HepG2 (cell line): ENCODE results near the gene PRPSAP1. TPM values are rescaled to one million over a fixed set of nuclear protein-coding genes. Genes with fewer than 3 reads are reported as not detected.

Experiments used
- GMEB2 ChIP-seq: IDR thresholded peaks from 2 replicates; pipeline ENCODE4 v1.6.1; 2016; ENCODE audit warnings: missing biosample characterization, missing genetic modification reagents, low read depth
- HMGXB4 ChIP-seq, 2 experiments: sonication (generic) in 1 of 2; formaldehyde crosslinking in 1 of 2; IDR thresholded peaks; 2 replicates each; pipeline versions ENCODE4 v1.4.0 to v1.6.1; 2018 to 2020; ENCODE audit warnings: missing genetic modification reagents in 2 of 2, borderline replicate concordance in 1 of 2, low read depth in 1 of 2, mild to moderate bottlenecking in 1 of 2, missing biosample characterization in 1 of 2
- MAF1 ChIP-seq: sonication (generic); formaldehyde crosslinking; IDR thresholded peaks from 2 replicates; pipeline ENCODE4 v1.5.0; 2020; ENCODE audit warnings: missing genetic modification reagents, borderline replicate concordance
- MXD4 ChIP-seq: IDR thresholded peaks from 2 replicates; pipeline ENCODE4 v1.6.1; 2016; ENCODE audit warnings: mild to moderate bottlenecking, missing biosample characterization, missing genetic modification reagents
- PHF21A ChIP-seq: sonication (generic); formaldehyde crosslinking; IDR thresholded peaks from 2 replicates; pipeline ENCODE4 v1.5.0; 2020; ENCODE audit warnings: mild to moderate bottlenecking, missing genetic modification reagents
- SNAPC2 ChIP-seq: sonication (generic); formaldehyde crosslinking; IDR thresholded peaks from 2 replicates; pipeline ENCODE4 v1.8.1; 2022; ENCODE audit warnings: mild to moderate bottlenecking, missing genetic modification reagents
- THAP7 ChIP-seq: sonication (generic); formaldehyde crosslinking; IDR thresholded peaks from 2 replicates; pipeline ENCODE4 v1.8.1; 2023; ENCODE audit warnings: mild to moderate bottlenecking, missing genetic modification reagents
- ZBTB38 ChIP-seq: sonication (generic); formaldehyde crosslinking; IDR thresholded peaks from 2 replicates; pipeline ENCODE4 v1.5.1; 2020; ENCODE audit warnings: mild to moderate bottlenecking, missing genetic modification reagents
- ZC3H4 ChIP-seq: sonication (generic); formaldehyde crosslinking; IDR thresholded peaks from 2 replicates; pipeline ENCODE4 v1.4.0; 2020; ENCODE audit warnings: missing genetic modification reagents, borderline replicate concordance
- ZNF34 ChIP-seq: sonication (generic); formaldehyde crosslinking; IDR thresholded peaks from 2 replicates; pipeline ENCODE4 v1.4.0; 2020; ENCODE audit warnings: mild to moderate bottlenecking, missing genetic modification reagents, borderline replicate concordance
- ZNF629 ChIP-seq: sonication (generic); formaldehyde crosslinking; conservative IDR thresholded peaks from 2 replicates; pipeline ENCODE4 v1.5.0; 2020; ENCODE audit warnings: missing genetic modification reagents
- ZNF724P ChIP-seq: sonication (generic); formaldehyde crosslinking; IDR thresholded peaks from 2 replicates; pipeline ENCODE4 v1.8.0; 2022; ENCODE audit warnings: missing genetic modification reagents, borderline replicate concordance
- ZNF746 ChIP-seq: sonication (generic); formaldehyde crosslinking; IDR thresholded peaks from 2 replicates; pipeline ENCODE4 v1.8.0; 2022; ENCODE audit warnings: mild to moderate bottlenecking, missing genetic modification reagents
- ZNF772 ChIP-seq: sonication (generic); formaldehyde crosslinking; IDR thresholded peaks from 2 replicates; pipeline ENCODE4 v1.5.0; 2020; ENCODE audit warnings: mild to moderate bottlenecking, missing genetic modification reagents
- polyA plus RNA-seq, 8 experiments: library from polyadenylated mRNA; depleted of rRNA in 3 of 8; stranded (reverse) in 7 of 8; unstranded in 1 of 8; fragments of >200 nt; fragmentation: Illumina TruSeq in 4 of 8; extraction: Trizol in 4 of 8; gene quantifications; 2 replicates each; pipeline versions ENCODE4 v1.2.1 to v1.2.3, GENCODE V29; 2011 to 2016; ENCODE audit warnings: low read depth in 4 of 8, missing spikeins in 1 of 8, mixed read lengths in 1 of 8; ENCODE audit not compliant: insufficient read depth in 1 of 8
- total RNA-seq, 5 experiments: library from RNA; depleted of rRNA; stranded (reverse); fragments of >200 nt; fragmentation: Illumina TruSeq; extraction: Trizol; gene quantifications; 2 replicates each; pipeline ENCODE4 v1.2.3, GENCODE V29; 2016; ENCODE audit warnings: low read depth in 1 of 5
- TF ChIP-seq, protein P1 (sequence below): sonication (generic); formaldehyde crosslinking; IDR thresholded peaks from 2 replicates; pipeline ENCODE4 v1.4.0; 2020; ENCODE audit warnings: missing genetic modification reagents, mild to moderate bottlenecking, borderline replicate concordance

The PRPSAP1 gene
- total and polyA plus RNA-seq, 2 of the 13 experiments (the other 11 are each of a cell fraction or from before 2014, with no cell fraction given): 91.1 to 314 TPM

DNA sequence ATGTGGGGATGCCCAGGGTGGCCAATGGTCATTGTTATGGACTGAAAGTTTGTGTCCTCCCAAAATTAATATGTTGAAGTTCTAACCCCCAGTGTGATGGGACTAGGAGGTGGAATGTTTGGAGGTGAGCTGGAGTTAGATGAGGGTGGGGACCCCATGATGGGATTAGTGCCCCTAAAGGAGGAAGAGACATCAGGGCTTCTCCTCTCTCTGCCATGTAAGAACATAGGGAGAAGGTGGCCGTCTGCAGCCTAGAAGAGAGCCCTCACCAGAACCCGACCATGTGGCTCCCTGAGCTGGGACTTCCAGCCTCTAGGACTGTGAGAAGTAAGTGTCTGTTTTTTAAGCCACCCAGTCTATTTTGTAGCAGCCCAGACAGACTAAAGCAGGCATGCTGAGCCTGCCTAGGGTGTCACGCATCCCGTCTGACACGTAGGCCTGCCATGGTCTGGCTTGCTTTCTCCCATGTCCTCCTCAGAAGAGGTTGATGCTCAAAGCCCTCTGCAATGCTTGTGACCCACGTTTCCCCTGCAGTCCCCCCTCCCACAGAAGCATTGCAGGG lies 4.0 kb upstream of the PRPSAP1 start (continued):
- TF ChIP-seq HMGXB4 (CRISPR knock-in tag; IDR thresholded peaks at IDR 0.05; ENCODE audit: borderline replicate concordance in 1 of 2, low read depth in 1 of 2) (peak in 1 of 2 experiments; percentile 21; a peak in 1 of 4 replicates), ZNF772 (CRISPR knock-in tag) (0 out of 2 replicates have a peak, but pooled peaks have one; percentile 17), MAF1 (CRISPR knock-in tag) (no peak), ZBTB38 (CRISPR knock-in tag) (peak; percentile 87; the same call in 1 of the 2 replicates), GMEB2 (CRISPR knock-in tag) (no peak; the same call in 1 of the 2 replicates), SNAPC2 (CRISPR knock-in tag) (peak; percentile 99), ZC3H4 (CRISPR knock-in tag) (peak; percentile 94), MXD4 (CRISPR knock-in tag) (peak; percentile 64), PHF21A (CRISPR knock-in tag) (0 out of 2 replicates have a peak, but pooled peaks have one; percentile 15), ZNF34 (CRISPR knock-in tag) (peak; percentile 59; the same call in 1 of the 2 replicates), THAP7 (CRISPR knock-in tag) (0 out of 2 replicates have a peak, but pooled peaks have one; percentile 39), ZNF724P (CRISPR knock-in tag) (no peak), ZNF746 (0 out of 2 replicates have a peak, but pooled peaks have one; percentile 14), ZNF629 (CRISPR knock-in tag) (no peak)
- TF ChIP-seq, protein P1, sequence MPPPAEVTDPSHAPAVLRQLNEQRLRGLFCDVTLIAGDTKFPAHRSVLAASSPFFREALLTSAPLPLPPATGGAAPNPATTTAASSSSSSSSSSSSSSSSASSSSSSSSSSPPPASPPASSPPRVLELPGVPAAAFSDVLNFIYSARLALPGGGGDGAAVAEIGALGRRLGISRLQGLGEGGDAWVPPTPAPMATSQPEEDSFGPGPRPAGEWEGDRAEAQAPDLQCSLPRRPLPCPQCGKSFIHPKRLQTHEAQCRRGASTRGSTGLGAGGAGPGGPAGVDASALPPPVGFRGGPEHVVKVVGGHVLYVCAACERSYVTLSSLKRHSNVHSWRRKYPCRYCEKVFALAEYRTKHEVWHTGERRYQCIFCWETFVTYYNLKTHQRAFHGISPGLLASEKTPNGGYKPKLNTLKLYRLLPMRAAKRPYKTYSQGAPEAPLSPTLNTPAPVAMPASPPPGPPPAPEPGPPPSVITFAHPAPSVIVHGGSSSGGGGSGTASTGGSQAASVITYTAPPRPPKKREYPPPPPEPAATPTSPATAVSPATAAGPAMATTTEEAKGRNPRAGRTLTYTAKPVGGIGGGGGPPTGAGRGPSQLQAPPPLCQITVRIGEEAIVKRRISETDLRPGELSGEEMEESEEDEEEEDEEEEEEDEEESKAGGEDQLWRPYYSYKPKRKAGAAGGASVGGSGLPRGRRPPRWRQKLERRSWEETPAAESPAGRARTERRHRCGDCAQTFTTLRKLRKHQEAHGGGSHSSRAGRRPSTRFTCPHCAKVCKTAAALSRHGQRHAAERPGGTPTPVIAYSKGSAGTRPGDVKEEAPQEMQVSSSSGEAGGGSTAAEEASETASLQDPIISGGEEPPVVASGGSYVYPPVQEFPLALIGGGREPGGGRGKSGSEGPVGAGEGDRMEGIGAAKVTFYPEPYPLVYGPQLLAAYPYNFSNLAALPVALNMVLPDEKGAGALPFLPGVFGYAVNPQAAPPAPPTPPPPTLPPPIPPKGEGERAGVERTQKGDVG (CRISPR knock-in tag): peak; percentile 47; the same call in 1 of the 2 replicates
